Mucosa of descending colon (tissue), 3 donors: Measurements from ENCODE around the gene FBXO28. TPM values are rescaled to one million over a fixed set of nuclear protein-coding genes. Genes with fewer than 3 reads are reported as not detected.

ENCODE experiments used
- ATAC-seq: fragments of 200-7000 bp; cut with Tn5 transposase; one replicate; pipeline ENCODE4 v1.9.1; 2020; ENCODE audit warnings: mild to moderate bottlenecking, moderate library complexity
- DNase-seq, 3 donors: peaks; one replicate each; pipeline ENCODE4 v3.0.0-alpha.2; 2020
- H3K36me3 ChIP-seq: fragments of 200-600 bp; one replicate; pipeline ENCODE4 v1.8.0; 2021; ENCODE audit warnings: low read depth, mild to moderate bottlenecking
- H3K4me1 ChIP-seq: fragments of 200-600 bp; one replicate; pipeline ENCODE4 v1.8.0; 2021; ENCODE audit warnings: low read depth, mild to moderate bottlenecking
- H3K4me3 ChIP-seq: fragments of 200-600 bp; one replicate; pipeline ENCODE4 v1.8.0; 2021; ENCODE audit warnings: mild to moderate bottlenecking
- H3K9me3 ChIP-seq: fragments of 200-600 bp; one replicate; pipeline ENCODE4 v1.8.0; 2021; ENCODE audit warnings: mild to moderate bottlenecking
- CTCF ChIP-seq: fragments of 200-600 bp; IDR thresholded peaks from one replicate; pipeline ENCODE4 v1.8.0; 2022; ENCODE audit warnings: antibody characterized with exemption, mild to moderate bottlenecking
- intact Hi-C, 2 donors: fragments of 100-400 bp; cut with DNase I in 1 of 2; cut with micrococcal nuclease in 1 of 2; formaldehyde crosslinking; loops; one replicate each; pipeline versions ENCODE4 v1.11.0 to v1.11.1; 2022; cut with DNase I, micrococcal nuclease
- total RNA-seq, 3 donors: library from RNA; stranded (reverse); fragmentation: NEBNext Ultra II Directional in 2 of 3; extraction: Animal tissue kit (Norgen Biotek cat#: 25700) in 2 of 3; gene quantifications; one replicate each; pipeline versions ENCODE4 v1.2.1 to v1.2.4, GENCODE V29; 2021 to 2023
- donor health status: DM: no; HTN: no; CAD: no; lungs with moderate emphysema.
- donor health status: DM: no; HTN: no; CAD: no.
- donor health status: DM: no; HTN: yes; CAD: no.

Gene FBXO28
- total RNA-seq, 3 donors from 2014 or later: 31.5 to 35.0 (median 31.6) TPM

- peak; percentile 73 for ATAC-seq
- intact Hi-C loops: no loop called here
- Histone ChIP-seq H3K4me3 (peak overlapping the region; percentile 91), H3K36me3 (no peaks in the 10 kb centered on the region), H3K4me1 (peaks cover 12% of the 10 kb centered on the region), H3K9me3 (no peaks in the 10 kb centered on the region)
- peak; percentile 43 to 80 (median 77) for DNase-seq
- no peak for TF ChIP-seq CTCF
These were observed 69.8 kb downstream of the FBXO28 start for GRCh38 chr1:224183591-224184312.

GRCh38 chr1:224185208-224185607 is 71.3 kb downstream of the FBXO28 start:
- no peak for ATAC-seq
- Histone ChIP-seq H3K4me3 (no peak overlapping the region), H3K4me1 (peaks cover 12% of the 10 kb centered on the region), H3K36me3 (no peaks in the 10 kb centered on the region), H3K9me3 (no peaks in the 10 kb centered on the region)
- intact Hi-C loops: no loop called here
- DNase-seq: no peak
- TF ChIP-seq CTCF: no peak

- Histone ChIP-seq H3K4me1 (peaks cover 5% of the 10 kb centered on the region), H3K9me3 (no peaks in the 10 kb centered on the region), H3K36me3 (no peaks in the 10 kb centered on the region), H3K4me3 (no peak overlapping the region)
- ATAC-seq (no peak), DNase-seq (no peak)
- intact Hi-C loops: no loop called here
- TF ChIP-seq CTCF: no peak
These were observed 74.4 kb downstream of the FBXO28 start for GRCh38 chr1:224188286-224188685.

GRCh38 chr1:224189561-224189960 is 75.7 kb downstream of the FBXO28 start:
- H3K4me3 ChIP-seq: no peak overlapping the region
- H3K9me3 ChIP-seq: no peaks in the 10 kb centered on the region
- TF ChIP-seq CTCF: no peak
- intact Hi-C loops: no loop called here
- H3K4me1 ChIP-seq: peaks cover 5% of the 10 kb centered on the region
- DNase-seq: no peak
- no peak for ATAC-seq
- no peaks in the 10 kb centered on the region for H3K36me3 ChIP-seq

- TF ChIP-seq CTCF: no peak
- intact Hi-C loops: no loop called here
- no peak overlapping the region for H3K4me3 ChIP-seq
- no peaks in the 10 kb centered on the region for H3K4me1 ChIP-seq
- no peak for ATAC-seq
- H3K9me3 ChIP-seq: no peaks in the 10 kb centered on the region
- no peak for DNase-seq
- no peaks in the 10 kb centered on the region for H3K36me3 ChIP-seq
These were observed 78.3 kb downstream of the FBXO28 start for GRCh38 chr1:224192082-224192788.
